Uterus (tissue), 4 donors: ENCODE data around the gene DIP2B. TPM values are rescaled to one million over a fixed set of nuclear protein-coding genes. Genes with fewer than 3 reads are reported as not detected.

Experiments
- DNase-seq, 2 donors: peaks; one replicate each; pipeline ENCODE4 v3.0.0-alpha.2; 2019 to 2020
- H3K27ac ChIP-seq, 2 donors: fragments of 200-600 bp; sonication (generic); 1 replicate in 1 of 2; 2 replicates in 1 of 2; pipeline ENCODE4 v1.5.1; 2016 to 2018
- H3K27me3 ChIP-seq, 2 donors: fragments of 200-600 bp; sonication (generic); one replicate each; pipeline ENCODE4 v1.5.1; 2018 to 2019; ENCODE audit warnings: control low read depth in 1 of 2
- H3K36me3 ChIP-seq, 2 donors: fragments of 200-600 bp; sonication (generic); one replicate each; pipeline ENCODE4 v1.5.1; 2019; ENCODE audit warnings: control low read depth in 1 of 2
- H3K4me1 ChIP-seq, 2 donors: fragments of 200-600 bp; sonication (generic); one replicate each; pipeline ENCODE4 v1.5.1; 2018 to 2019; ENCODE audit warnings: control low read depth in 1 of 2
- H3K4me3 ChIP-seq, 2 donors: fragments of 200-600 bp; sonication (generic); 1 replicate in 1 of 2; 2 replicates in 1 of 2; pipeline ENCODE4 v1.5.1; 2018 to 2019; ENCODE audit warnings: mild to moderate bottlenecking in 1 of 2
- H3K9me3 ChIP-seq, 2 donors: fragments of 200-600 bp; sonication (generic); one replicate each; pipeline ENCODE4 v1.5.1; 2019; ENCODE audit warnings: control low read depth in 1 of 2
- POLR2A ChIP-seq, 2 donors: fragments of 450-650 bp; IDR thresholded peaks; one replicate each; pipeline ENCODE4 v1.6.1; 2016; ENCODE audit warnings: antibody characterized with exemption in 2 of 2, mild to moderate bottlenecking in 1 of 2, moderate library complexity in 1 of 2
- intact Hi-C: fragments of 100-400 bp; cut with DNase I; formaldehyde crosslinking; loops from one replicate; pipeline ENCODE4 v1.15.1; 2023; ENCODE audit warnings: low total_unique reads
- total RNA-seq, 4 donors: library from RNA; depleted of rRNA in 3 of 4; stranded (reverse); fragments of >200 nt in 3 of 4; gene quantifications; one replicate each; pipeline versions ENCODE4 v1.1.0 to v1.2.4, GENCODE V29; 2014 to 2023
- TF ChIP-seq, protein P1 (sequence below), 4 experiments: fragments of 200-600 bp in 2 of 4; fragments of 450-650 bp in 2 of 4; sonication (generic) in 2 of 4; IDR thresholded peaks; one replicate each; pipeline ENCODE4 v1.5.1; 2016 to 2019; ENCODE audit warnings: antibody characterized with exemption in 4 of 4, mild to moderate bottlenecking in 2 of 4, moderate library complexity in 1 of 4
- donor health status: DM: yes; HTN: yes; CAD: no.

The DIP2B gene
- total RNA-seq, 4 donors from 2014 or later: 5.6 to 47.0 (median 14.9) TPM

- Histone ChIP-seq H3K27me3 (no peaks in the 10 kb centered on the region), H3K4me3 (no peak overlapping the region), H3K27ac (no peak overlapping the region), H3K4me1 (no peaks in the 10 kb centered on the region), H3K36me3 (no peaks in the 10 kb centered on the region), H3K9me3 (no peaks in the 10 kb centered on the region)
- no peak for DNase-seq
- no peak for TF ChIP-seq POLR2A (IDR thresholded peaks at IDR 0.05)
- TF ChIP-seq, protein P1, sequence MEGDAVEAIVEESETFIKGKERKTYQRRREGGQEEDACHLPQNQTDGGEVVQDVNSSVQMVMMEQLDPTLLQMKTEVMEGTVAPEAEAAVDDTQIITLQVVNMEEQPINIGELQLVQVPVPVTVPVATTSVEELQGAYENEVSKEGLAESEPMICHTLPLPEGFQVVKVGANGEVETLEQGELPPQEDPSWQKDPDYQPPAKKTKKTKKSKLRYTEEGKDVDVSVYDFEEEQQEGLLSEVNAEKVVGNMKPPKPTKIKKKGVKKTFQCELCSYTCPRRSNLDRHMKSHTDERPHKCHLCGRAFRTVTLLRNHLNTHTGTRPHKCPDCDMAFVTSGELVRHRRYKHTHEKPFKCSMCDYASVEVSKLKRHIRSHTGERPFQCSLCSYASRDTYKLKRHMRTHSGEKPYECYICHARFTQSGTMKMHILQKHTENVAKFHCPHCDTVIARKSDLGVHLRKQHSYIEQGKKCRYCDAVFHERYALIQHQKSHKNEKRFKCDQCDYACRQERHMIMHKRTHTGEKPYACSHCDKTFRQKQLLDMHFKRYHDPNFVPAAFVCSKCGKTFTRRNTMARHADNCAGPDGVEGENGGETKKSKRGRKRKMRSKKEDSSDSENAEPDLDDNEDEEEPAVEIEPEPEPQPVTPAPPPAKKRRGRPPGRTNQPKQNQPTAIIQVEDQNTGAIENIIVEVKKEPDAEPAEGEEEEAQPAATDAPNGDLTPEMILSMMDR (IDR thresholded peaks at IDR 0.05): no peak
- intact Hi-C loops: no loop called here
These were observed 130.6 kb downstream of the DIP2B start for GRCh38 chr12:50635364-50635763.

DNA sequence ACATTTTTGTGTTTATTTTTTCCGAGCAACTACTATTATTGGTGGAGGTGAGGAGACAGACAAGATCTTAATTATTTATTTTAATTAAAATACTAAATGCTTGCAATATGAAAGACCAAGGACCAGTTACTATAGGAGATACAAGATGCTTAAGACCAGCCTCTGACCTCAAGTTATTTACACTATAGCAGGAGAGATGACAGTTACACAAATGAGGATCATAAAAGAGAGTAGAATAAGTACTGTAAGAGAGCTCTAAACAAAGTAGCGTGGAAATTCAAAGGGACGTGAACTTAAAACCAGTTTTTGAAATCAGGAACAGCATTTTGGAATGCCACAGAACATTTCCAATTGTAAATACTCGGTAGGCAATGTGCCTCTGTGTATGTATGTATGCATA is 131.1 kb downstream of the DIP2B start:
- H3K36me3 ChIP-seq: no peaks in the 10 kb centered on the region
- H3K9me3 ChIP-seq: no peaks in the 10 kb centered on the region
- no peaks in the 10 kb centered on the region for H3K27me3 ChIP-seq
- no peak for DNase-seq
- H3K4me3 ChIP-seq: no peak overlapping the region
- no peaks in the 10 kb centered on the region for H3K4me1 ChIP-seq
- no peak for TF ChIP-seq POLR2A (IDR thresholded peaks at IDR 0.05)
- TF ChIP-seq, protein P1 (IDR thresholded peaks at IDR 0.05): no peak
- intact Hi-C loops: loop anchor here (2.0 kb wide), 1 partner anchor 131 kb away; the partner anchor contains the start of gene DIP2B
- H3K27ac ChIP-seq: no peak overlapping the region

DNA sequence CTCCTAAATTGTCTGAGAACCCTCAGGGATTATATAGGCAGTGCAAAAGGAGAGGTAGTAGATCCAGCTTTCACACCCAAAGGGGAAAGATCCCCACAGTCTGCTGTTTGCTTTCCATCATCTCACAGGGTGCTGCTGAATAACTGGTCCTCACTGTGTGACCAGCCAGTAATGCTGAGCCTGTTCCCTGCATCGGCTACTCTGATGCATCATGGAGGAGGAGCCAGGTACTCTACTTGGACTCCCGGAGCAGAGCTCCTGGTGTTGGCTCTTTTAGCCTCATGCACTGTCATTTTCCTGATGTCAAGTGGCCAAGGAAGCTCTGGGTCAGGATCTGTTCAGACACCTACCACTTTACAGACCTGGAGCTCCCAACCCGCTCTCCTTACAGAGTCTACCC is 131.7 kb downstream of the DIP2B start:
- H3K4me1 ChIP-seq: no peaks in the 10 kb centered on the region
- no peak overlapping the region for H3K27ac ChIP-seq
- no peak overlapping the region for H3K4me3 ChIP-seq
- DNase-seq: no peak
- H3K36me3 ChIP-seq: no peaks in the 10 kb centered on the region
- H3K27me3 ChIP-seq: no peaks in the 10 kb centered on the region
- intact Hi-C loops: loop anchor here (2.0 kb wide), 1 partner anchor 132 kb away; the partner anchor contains the start of gene DIP2B
- TF ChIP-seq POLR2A (IDR thresholded peaks at IDR 0.05): no peak
- TF ChIP-seq, protein P1 (IDR thresholded peaks at IDR 0.05): no peak
- no peaks in the 10 kb centered on the region for H3K9me3 ChIP-seq

GRCh38 chr12:50637870-50638481 is 133.2 kb downstream of the DIP2B start:
- no peak for DNase-seq
- Histone ChIP-seq H3K27ac (peak overlapping the region; percentile 13 to 26), H3K27me3 (no peaks in the 10 kb centered on the region)

DNA sequence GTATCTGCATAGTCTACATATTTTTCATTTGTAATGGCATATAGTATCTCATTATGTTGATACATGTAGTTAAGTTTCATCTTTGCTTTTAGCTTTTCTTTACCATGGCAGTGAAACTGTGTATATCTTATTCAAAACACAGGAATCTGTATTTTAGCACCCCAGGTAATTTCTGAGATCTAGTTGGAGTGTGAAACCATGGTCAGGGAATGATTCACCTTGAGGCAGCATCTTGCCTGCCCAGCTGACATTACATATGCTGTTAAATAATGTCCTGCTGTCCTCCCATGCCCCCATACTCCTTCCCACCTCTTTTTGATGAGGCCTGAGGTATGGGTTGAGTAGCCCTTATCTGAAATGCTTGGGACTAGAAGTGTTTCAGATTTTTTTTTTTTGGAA is 133.7 kb downstream of the DIP2B start:
- no peak overlapping the region for H3K27ac ChIP-seq
- intact Hi-C loops: no loop called here
- H3K36me3 ChIP-seq: no peaks in the 10 kb centered on the region
- TF ChIP-seq, protein P1 (IDR thresholded peaks at IDR 0.05): no peak
- TF ChIP-seq POLR2A (IDR thresholded peaks at IDR 0.05): no peak
- no peak overlapping the region for H3K4me3 ChIP-seq
- no peak for DNase-seq
- no peaks in the 10 kb centered on the region for H3K27me3 ChIP-seq
- no peaks in the 10 kb centered on the region for H3K4me1 ChIP-seq
- H3K9me3 ChIP-seq: no peaks in the 10 kb centered on the region

More at GRCh38 chr12:50637870-50638481, 133.2 kb downstream of the DIP2B start:
- TF ChIP-seq, protein P1 (IDR thresholded peaks at IDR 0.05): peak; percentile 55 to 78 (median 63)
- TF ChIP-seq POLR2A (IDR thresholded peaks at IDR 0.05): no peak
- H3K36me3 ChIP-seq: no peaks in the 10 kb centered on the region
- intact Hi-C loops: loop anchor here (2.0 kb wide), 1 partner anchor 133 kb away; the partner anchor contains the start of gene DIP2B
- no peaks in the 10 kb centered on the region for H3K4me1 ChIP-seq
- no peaks in the 10 kb centered on the region for H3K9me3 ChIP-seq
- no peak overlapping the region for H3K4me3 ChIP-seq
